HEK293 (cell line): Measurements from ENCODE around the gene RIBC2.

Source experiments
- CTCF ChIA-PET: fragments of 350-600 bp; formaldehyde crosslinking; extraction: SDS; loops from one replicate; lab custom pipeline; 2021; ENCODE audit warnings: antibody characterized with exemption; lab: Yijun Ruan, JAX
- POLR2A ChIA-PET: fragments of 300-600 bp; formaldehyde crosslinking; extraction: SDS; loops from one replicate; lab custom pipeline; 2020; ENCODE audit warnings: antibody characterized with exemption, inconsistent platforms; lab: Yijun Ruan, JAX
- H3K27ac ChIP-seq: fragments of 200-500 bp; sonication (Bioruptor generic); 2 replicates; pipeline ENCODE4 v1.5.1; 2014; ENCODE audit warnings: low read depth, low read length, control low read depth, inconsistent platforms; ENCODE audit errors: extremely low read depth
- H3K36me3 ChIP-seq, 2 experiments: fragments of 200-500 bp in 1 of 2; sonication (Bioruptor generic) in 1 of 2; 1 replicate in 1 of 2; 2 replicates in 1 of 2; pipeline ENCODE4 v1.5.1; 2014 to 2017; ENCODE audit warnings: inconsistent platforms in 2 of 2, low read length in 2 of 2; ENCODE audit not compliant: control insufficient read depth in 2 of 2, insufficient read depth in 1 of 2
- H3K4me1 ChIP-seq: fragments of 200-500 bp; sonication (Bioruptor generic); 2 replicates; pipeline ENCODE4 v1.5.1; 2014; ENCODE audit warnings: mild to moderate bottlenecking, low read length, inconsistent platforms; ENCODE audit not compliant: control insufficient read depth, insufficient read depth
- H3K4me3 ChIP-seq: 2 replicates; pipeline ENCODE4 v1.5.1; 2011; ENCODE audit warnings: low read depth, mild to moderate bottlenecking, control low read depth, low read length, moderate library complexity
- H3K9me3 ChIP-seq: fragments of 200-500 bp; sonication (Bioruptor generic); 2 replicates; pipeline ENCODE4 v1.5.1; 2014; ENCODE audit warnings: low read depth, low read length, inconsistent platforms; ENCODE audit not compliant: control insufficient read depth, insufficient read depth
- HOXD13 ChIP-seq: sonication (generic); formaldehyde crosslinking; IDR thresholded peaks from 2 replicates; pipeline ENCODE4 v1.8.0; 2022; ENCODE audit warnings: missing genetic modification reagents, borderline replicate concordance
- KLF7 ChIP-seq: fragments of 450-650 bp; formaldehyde crosslinking; IDR thresholded peaks from 2 replicates; pipeline ENCODE4 v1.5.1; 2016; ENCODE audit warnings: missing biosample characterization, missing genetic modification characterization, borderline replicate concordance
- WT1 ChIP-seq: fragments of 450-650 bp; formaldehyde crosslinking; IDR thresholded peaks from 2 replicates; pipeline ENCODE4 v1.5.1; 2016; ENCODE audit warnings: missing biosample characterization, missing genetic modification characterization
- ZNF10 ChIP-seq: fragments of 450-650 bp; formaldehyde crosslinking; IDR thresholded peaks from 2 replicates; pipeline ENCODE4 v1.5.1; 2017; ENCODE audit warnings: missing biosample characterization, missing genetic modification characterization
- ZNF140 ChIP-seq: fragments of 450-650 bp; formaldehyde crosslinking; IDR thresholded peaks from 2 replicates; pipeline ENCODE4 v1.5.1; 2016; ENCODE audit warnings: missing biosample characterization, missing genetic modification characterization
- ZNF324 ChIP-seq: fragments of 450-650 bp; formaldehyde crosslinking; IDR thresholded peaks from 2 replicates; pipeline ENCODE4 v1.5.1; 2016; ENCODE audit warnings: missing biosample characterization, missing genetic modification characterization
- ZNF529 ChIP-seq: fragments of 450-650 bp; formaldehyde crosslinking; IDR thresholded peaks from 2 replicates; pipeline ENCODE4 v1.5.1; 2017; ENCODE audit warnings: missing genetic modification characterization, missing biosample characterization; ENCODE audit not compliant: insufficient replicate concordance
- ZNF600 ChIP-seq: fragments of 450-650 bp; formaldehyde crosslinking; IDR thresholded peaks from 2 replicates; pipeline ENCODE4 v1.5.1; 2016; ENCODE audit warnings: missing biosample characterization, missing genetic modification characterization
- ZNF658 ChIP-seq: fragments of 450-650 bp; formaldehyde crosslinking; IDR thresholded peaks from 2 replicates; pipeline ENCODE4; 2016; ENCODE audit warnings: missing biosample characterization, missing genetic modification characterization
- ZNF670 ChIP-seq: fragments of 450-650 bp; formaldehyde crosslinking; IDR thresholded peaks from 2 replicates; pipeline ENCODE4 v1.5.1; 2016; ENCODE audit warnings: missing biosample characterization, missing genetic modification characterization, low read depth
- ZNF707 ChIP-seq: fragments of 450-650 bp; formaldehyde crosslinking; IDR thresholded peaks from 2 replicates; pipeline ENCODE4 v1.5.1; 2016; ENCODE audit warnings: missing biosample characterization, missing genetic modification characterization
- ZNF830 ChIP-seq: fragments of 450-650 bp; IDR thresholded peaks from 2 replicates; pipeline ENCODE4 v1.5.0; 2018; ENCODE audit warnings: missing biosample characterization, missing genetic modification characterization, low read depth, mild to moderate bottlenecking, moderate library complexity
- ZSCAN16 ChIP-seq: fragments of 450-650 bp; formaldehyde crosslinking; IDR thresholded peaks from 2 replicates; pipeline ENCODE4 v1.5.1; 2016; ENCODE audit warnings: missing biosample characterization, missing genetic modification characterization
- ZSCAN23 ChIP-seq: fragments of 450-650 bp; formaldehyde crosslinking; IDR thresholded peaks from 2 replicates; pipeline ENCODE4 v1.5.1; 2016; ENCODE audit warnings: missing biosample characterization, missing genetic modification characterization
- TF ChIP-seq, protein P1 (sequence below): fragments of 450-650 bp; formaldehyde crosslinking; IDR thresholded peaks from 2 replicates; pipeline ENCODE4 v1.5.1; 2016; ENCODE audit warnings: missing biosample characterization, missing genetic modification characterization

The RIBC2 gene

DNA sequence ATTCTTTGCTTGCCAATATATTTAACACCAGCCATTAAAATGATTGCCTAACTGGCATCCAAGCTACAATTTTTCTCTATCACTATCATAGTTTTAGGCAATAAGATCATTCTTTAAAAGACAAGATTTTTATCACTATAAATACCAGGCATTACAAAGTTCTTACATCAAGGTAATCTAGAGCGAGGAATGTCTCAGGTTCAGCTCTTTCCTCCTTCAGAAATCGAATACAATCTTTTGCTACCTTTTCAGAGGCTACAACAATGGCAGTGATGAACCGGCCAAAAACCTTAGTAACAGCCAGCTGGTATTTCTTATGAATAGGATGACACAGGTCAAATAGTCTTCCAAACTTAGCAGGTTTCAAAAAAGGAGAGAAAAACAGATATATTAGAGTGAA lies 23.9 kb upstream of the RIBC2 start:
- H3K36me3 ChIP-seq, result no peaks in the 10 kb centered on the region
- H3K9me3 ChIP-seq, result no peaks in the 10 kb centered on the region
- no peak overlapping the region for H3K27ac ChIP-seq
- TF ChIP-seq HOXD13 (CRISPR knock-in tag) (no peak), ZSCAN23 (no peak), ZNF707 (tag by site-specific recombination) (no peak), ZNF140 (no peak), ZNF830 (tag by site-specific recombination) (no peak), ZNF10 (no peak), WT1 (tag by site-specific recombination) (no peak), KLF7 (tag by site-specific recombination) (no peak), ZNF529 (no peak)
- ChIA-PET POLR2A (interaction anchor here (0.6 to 1.0 kb wide), 3 partner anchors 11 to 380 kb away, joined by 3 to 4 read pairs (median 4); no protein-coding TSS in a partner anchor), CTCF (no interaction called here)
- H3K4me1 ChIP-seq, result no peaks in the 10 kb centered on the region
- no peak overlapping the region for H3K4me3 ChIP-seq

DNA sequence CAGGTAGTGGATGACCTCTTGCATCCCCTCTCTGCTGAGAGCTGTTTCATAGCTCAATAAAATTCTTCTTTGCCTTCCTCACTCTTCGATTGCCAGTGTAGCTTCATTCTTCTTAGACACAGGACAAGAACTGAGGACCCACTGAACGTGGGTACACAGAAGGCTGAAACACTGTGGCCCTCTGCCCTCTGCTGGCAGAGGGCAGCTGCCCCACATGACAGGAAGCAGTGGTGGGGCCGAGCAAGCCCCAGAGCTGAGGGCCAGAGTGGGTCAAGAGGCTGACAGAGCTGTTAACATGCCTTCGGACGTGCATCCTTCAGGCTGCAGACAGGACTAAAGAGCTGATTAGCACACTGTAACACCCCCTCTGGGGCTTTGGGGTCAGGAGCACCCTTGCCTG lies 15.7 kb upstream of the RIBC2 start:
- no peak overlapping the region for H3K27ac ChIP-seq
- POLR2A ChIA-PET, result no interaction called here
- TF ChIP-seq ZNF600 (tag by site-specific recombination) (no peak), ZNF658 (tag by site-specific recombination) (no peak), KLF7 (tag by site-specific recombination) (no peak)

DNA sequence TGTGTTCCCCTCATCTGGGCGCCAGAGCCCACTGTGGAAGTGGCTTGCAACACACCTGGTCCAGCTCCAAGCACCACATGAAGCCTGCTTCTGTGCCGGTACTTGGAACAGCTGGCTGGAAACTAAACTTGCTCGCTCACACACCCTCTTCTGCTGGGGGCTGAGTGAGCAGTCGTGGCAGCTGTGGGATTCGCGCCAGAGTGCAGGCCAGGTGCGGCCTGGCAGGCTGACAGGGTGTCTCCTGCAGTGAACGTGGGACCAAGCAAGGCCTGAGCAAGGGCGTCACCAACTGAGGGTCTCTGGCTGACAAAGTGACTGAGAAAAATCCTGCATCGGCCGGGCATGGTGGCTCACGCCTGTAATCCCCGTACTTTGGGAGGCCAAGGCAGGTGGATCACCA lies 15.3 kb upstream of the RIBC2 start:
- no peaks in the 10 kb centered on the region for H3K36me3 ChIP-seq
- H3K4me3 ChIP-seq, result no peak overlapping the region
- CTCF ChIA-PET, result interaction anchor here (0.9 kb wide), 1 partner anchor 39 kb away, joined by 6 read pairs; no protein-coding TSS in a partner anchor
- no peak overlapping the region for H3K27ac ChIP-seq
- H3K4me1 ChIP-seq, result no peaks in the 10 kb centered on the region
- POLR2A ChIA-PET, result no interaction called here
- H3K9me3 ChIP-seq, result no peaks in the 10 kb centered on the region
- TF ChIP-seq ZSCAN16 (no peak), ZNF670 (tag by site-specific recombination) (no peak), WT1 (tag by site-specific recombination) (no peak)

More for the DNA sequence above, 15.7 kb upstream of the RIBC2 start:
- Histone ChIP-seq H3K4me3 (no peak overlapping the region), H3K4me1 (no peaks in the 10 kb centered on the region), H3K36me3 (no peaks in the 10 kb centered on the region), H3K9me3 (no peaks in the 10 kb centered on the region)
- CTCF ChIA-PET, result interaction anchor here (0.9 kb wide), 1 partner anchor 40 kb away, joined by 6 read pairs; no protein-coding TSS in a partner anchor

DNA sequence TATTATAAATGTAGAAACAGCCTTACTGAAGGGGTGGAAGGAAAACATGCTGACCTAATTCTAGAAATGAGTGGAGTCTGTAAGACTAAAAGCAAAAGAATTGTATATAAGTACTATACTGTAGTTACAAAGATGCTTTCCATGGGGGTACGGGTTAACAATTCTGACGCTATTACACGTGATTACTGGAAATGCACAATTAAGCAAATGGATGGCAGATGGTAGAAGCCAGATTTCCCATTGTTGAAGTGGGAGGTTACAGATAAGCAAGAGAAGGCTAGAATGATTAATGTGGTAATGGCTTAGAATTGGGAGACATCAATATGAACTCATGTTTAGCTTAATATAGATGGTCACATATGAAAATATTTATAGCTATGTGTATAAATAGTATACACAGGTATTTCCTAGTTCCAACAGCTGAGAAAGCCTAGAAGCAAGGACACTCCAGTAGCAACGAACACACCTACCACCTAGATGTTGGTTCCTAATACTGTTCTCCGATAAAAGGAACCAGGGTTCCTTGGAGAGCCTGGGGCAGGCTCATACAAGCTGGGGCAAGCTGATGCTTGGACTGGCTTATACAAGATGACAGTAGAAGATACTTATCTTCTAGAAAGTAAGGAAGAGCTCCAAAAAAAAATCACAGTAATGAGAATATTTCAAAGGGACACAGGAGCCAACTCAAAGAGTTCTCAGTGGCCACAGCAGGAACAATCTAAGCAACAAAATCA lies 13.6 kb upstream of the RIBC2 start:
- ChIA-PET POLR2A (no interaction called here), CTCF (no interaction called here)
- Histone ChIP-seq H3K27ac (no peak overlapping the region), H3K4me3 (no peak overlapping the region), H3K36me3 (no peaks in the 10 kb centered on the region), H3K4me1 (no peaks in the 10 kb centered on the region), H3K9me3 (no peaks in the 10 kb centered on the region)
- TF ChIP-seq, protein P1, sequence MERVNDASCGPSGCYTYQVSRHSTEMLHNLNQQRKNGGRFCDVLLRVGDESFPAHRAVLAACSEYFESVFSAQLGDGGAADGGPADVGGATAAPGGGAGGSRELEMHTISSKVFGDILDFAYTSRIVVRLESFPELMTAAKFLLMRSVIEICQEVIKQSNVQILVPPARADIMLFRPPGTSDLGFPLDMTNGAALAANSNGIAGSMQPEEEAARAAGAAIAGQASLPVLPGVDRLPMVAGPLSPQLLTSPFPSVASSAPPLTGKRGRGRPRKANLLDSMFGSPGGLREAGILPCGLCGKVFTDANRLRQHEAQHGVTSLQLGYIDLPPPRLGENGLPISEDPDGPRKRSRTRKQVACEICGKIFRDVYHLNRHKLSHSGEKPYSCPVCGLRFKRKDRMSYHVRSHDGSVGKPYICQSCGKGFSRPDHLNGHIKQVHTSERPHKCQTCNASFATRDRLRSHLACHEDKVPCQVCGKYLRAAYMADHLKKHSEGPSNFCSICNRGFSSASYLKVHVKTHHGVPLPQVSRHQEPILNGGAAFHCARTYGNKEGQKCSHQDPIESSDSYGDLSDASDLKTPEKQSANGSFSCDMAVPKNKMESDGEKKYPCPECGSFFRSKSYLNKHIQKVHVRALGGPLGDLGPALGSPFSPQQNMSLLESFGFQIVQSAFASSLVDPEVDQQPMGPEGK (tag by site-specific recombination), result no peak
- TF ChIP-seq ZNF324 (tag by site-specific recombination), result no peak
- TF ChIP-seq, all 188 proteins: peak for 0
